ENCODE data around the gene ECT2L.

ECT2L gene

GRCh38 chr6:138864343-138864890 is 68.5 kb downstream of the ECT2L start:
- no peaks in the 10 kb centered on the region for H3K27me3 Mint-ChIP-seq (ENCODE audit: low read depth)
- peaks cover 25% of the 10 kb centered on the region for H3K4me1 Mint-ChIP-seq
- no peak overlapping the region for H3K4me3 Mint-ChIP-seq
- no peaks in the 10 kb centered on the region for H3K9me3 Mint-ChIP-seq
- H3K36me3 Mint-ChIP-seq (ENCODE audit: low read depth), result no peaks in the 10 kb centered on the region
- H3K27ac Mint-ChIP-seq, result no peak overlapping the region
- TF ChIP-seq CTCF (IDR thresholded peaks at IDR 0.05; ENCODE audit: unreplicated experiment in 3 of 3), result no peak

- H3K27ac Mint-ChIP-seq, result no peak overlapping the region
- no peak overlapping the region for H3K4me3 Mint-ChIP-seq
- H3K27me3 Mint-ChIP-seq (ENCODE audit: low read depth), result no peaks in the 10 kb centered on the region
- TF ChIP-seq CTCF (IDR thresholded peaks at IDR 0.05; ENCODE audit: unreplicated experiment in 3 of 3), result no peak
- peaks cover 25% of the 10 kb centered on the region for H3K4me1 Mint-ChIP-seq
- no peaks in the 10 kb centered on the region for H3K9me3 Mint-ChIP-seq
- no peaks in the 10 kb centered on the region for H3K36me3 Mint-ChIP-seq (ENCODE audit: low read depth)
Measured at GRCh38 chr6:138865480-138866109, 69.7 kb downstream of the ECT2L start.

- no peaks in the 10 kb centered on the region for H3K9me3 Mint-ChIP-seq
- no peaks in the 10 kb centered on the region for H3K36me3 Mint-ChIP-seq (ENCODE audit: low read depth)
- no peak overlapping the region for H3K4me3 Mint-ChIP-seq
- no peak for TF ChIP-seq CTCF (IDR thresholded peaks at IDR 0.05; ENCODE audit: unreplicated experiment in 3 of 3)
- peaks cover 16% of the 10 kb centered on the region for H3K4me1 Mint-ChIP-seq
- no peak overlapping the region for H3K27ac Mint-ChIP-seq
- H3K27me3 Mint-ChIP-seq (ENCODE audit: low read depth), result no peaks in the 10 kb centered on the region
Measured at GRCh38 chr6:138868181-138868580, 72.3 kb downstream of the ECT2L start.

- Mint-ChIP-seq H3K27me3 (ENCODE audit: low read depth) (no peaks in the 10 kb centered on the region), H3K27ac (no peak overlapping the region), H3K4me1 (peaks cover 12% of the 10 kb centered on the region), H3K4me3 (no peak overlapping the region), H3K9me3 (no peaks in the 10 kb centered on the region), H3K36me3 (ENCODE audit: low read depth) (no peaks in the 10 kb centered on the region)
- no peak for TF ChIP-seq CTCF (IDR thresholded peaks at IDR 0.05; ENCODE audit: unreplicated experiment in 3 of 3)
Measured at GRCh38 chr6:138869398-138869797, 73.5 kb downstream of the ECT2L start.

- H3K36me3 Mint-ChIP-seq (ENCODE audit: low read depth), result no peaks in the 10 kb centered on the region
- no peaks in the 10 kb centered on the region for H3K27me3 Mint-ChIP-seq (ENCODE audit: low read depth)
- H3K4me3 Mint-ChIP-seq, result no peak overlapping the region
- H3K27ac Mint-ChIP-seq, result no peak overlapping the region
- TF ChIP-seq CTCF (IDR thresholded peaks at IDR 0.05; ENCODE audit: unreplicated experiment in 3 of 3), result no peak
- H3K9me3 Mint-ChIP-seq, result no peaks in the 10 kb centered on the region
- H3K4me1 Mint-ChIP-seq, result peaks cover 5% of the 10 kb centered on the region
Measured at GRCh38 chr6:138873191-138873590, 77.3 kb downstream of the ECT2L start.

Measured in nephron (organoid).